Activated CD8-positive, alpha-beta memory T cell treated with anti-CD3 and anti-CD28 coated beads, Interleukin-2, amount 50 U/mL, for 1 hour (primary cell): ENCODE measurements around the gene SCN11A.
A peak's percentile ranks its signal among the peaks of the same experiment; 100 is the strongest.

ENCODE experiments used
- DNase-seq: peaks from one replicate; pipeline ENCODE4 v3.0.0-alpha.2; 2020; ENCODE audit errors: extremely low read depth

Gene SCN11A

GRCh38 chr3:39051649-39052561 is at the start of gene SCN11A, which contains the start of gene WDR48:
Gene SCN11A (minus strand): TSS chr3:39051944. CDS start chr3:38950362, 101,582 bp downstream.
Gene WDR48 (plus strand): TSS chr3:39052016. CDS start chr3:39052026, 10 bp downstream.
- DNase-seq = peak; percentile 84

GRCh38 chr3:39101022-39101689 is 49.4 kb upstream of the SCN11A start:
- DNase-seq = no peak

- DNase-seq = no peak
Observed at GRCh38 chr3:39100500-39100886, 48.7 kb upstream of the SCN11A start.

GRCh38 chr3:39099738-39100499 is 48.2 kb upstream of the SCN11A start:
- DNase-seq = no peak

- DNase-seq = no peak
Observed at GRCh38 chr3:39099242-39099641, 47.5 kb upstream of the SCN11A start.

- no peak for DNase-seq
Observed at GRCh38 chr3:39098473-39099000, 46.8 kb upstream of the SCN11A start.

- no peak for DNase-seq
Observed at GRCh38 chr3:39097716-39098472, 46.1 kb upstream of the SCN11A start.

GRCh38 chr3:39096775-39097174 is 45.0 kb upstream of the SCN11A start:
- no peak for DNase-seq

- DNase-seq = no peak
Observed at GRCh38 chr3:39095778-39096177, 44.0 kb upstream of the SCN11A start.

- DNase-seq = no peak
Observed at GRCh38 chr3:39094851-39095677, 43.3 kb upstream of the SCN11A start.

- DNase-seq = no peak
Observed at GRCh38 chr3:39090922-39091321, 39.2 kb upstream of the SCN11A start.

- DNase-seq = no peak
Observed at GRCh38 chr3:39088889-39089288, 37.1 kb upstream of the SCN11A start.

GRCh38 chr3:39088456-39088855 is 36.7 kb upstream of the SCN11A start:
- no peak for DNase-seq

GRCh38 chr3:39086144-39086543 is 34.4 kb upstream of the SCN11A start:
- DNase-seq = no peak

GRCh38 chr3:39082666-39083313 is 31.0 kb upstream of the SCN11A start:
- no peak for DNase-seq

GRCh38 chr3:39080026-39080425 is 28.3 kb upstream of the SCN11A start:
- no peak for DNase-seq

- DNase-seq = no peak
Observed at GRCh38 chr3:39079530-39079929, 27.8 kb upstream of the SCN11A start.

GRCh38 chr3:39075910-39076309 is 24.2 kb upstream of the SCN11A start:
- no peak for DNase-seq

GRCh38 chr3:39068556-39068955 is 16.8 kb upstream of the SCN11A start:
- no peak for DNase-seq

- no peak for DNase-seq
Observed at GRCh38 chr3:39067286-39067685, 15.5 kb upstream of the SCN11A start.
